Brain microvascular endothelial cell (primary cell): ENCODE data around the gene DENND6B.

Source experiments
- DNase-seq: peaks from one replicate; pipeline ENCODE4 v3.0.0-alpha.2; 2020
- H3K27ac ChIP-seq: fragments of 250-450 bp; sonication (Bioruptor Pico); 2 replicates; pipeline ENCODE4 v1.5.1; 2020; ENCODE audit warnings: mild to moderate bottlenecking, moderate library complexity
- H3K27me3 ChIP-seq: fragments of 250-450 bp; sonication (Bioruptor Pico); replicated peaks from 2 replicates; pipeline ENCODE4 v1.5.1; 2020; ENCODE audit warnings: mild to moderate bottlenecking
- H3K36me3 ChIP-seq: fragments of 250-450 bp; sonication (Bioruptor Pico); replicated peaks from 2 replicates; pipeline ENCODE4 v1.5.1; 2020; ENCODE audit warnings: mild to moderate bottlenecking
- H3K4me3 ChIP-seq: 2 replicates; pipeline ENCODE4 v1.5.1; 2011; ENCODE audit warnings: low read depth, mild to moderate bottlenecking, control low read depth, low read length, moderate library complexity
- CTCF ChIP-seq: IDR thresholded peaks from 2 replicates; pipeline ENCODE4 v1.5.1; 2011; ENCODE audit warnings: low read depth, mild to moderate bottlenecking, moderate library complexity, low read length, control low read depth, inconsistent platforms; ENCODE audit errors: missing control alignments
- in situ Hi-C: cut with HindIII; loops from 2 replicates; pipeline ENCODE4 v1.10.0; 2017; ENCODE audit warnings: low sequenced_read_pairs, low pct_ligation_motif_present

The DENND6B gene

GRCh38 chr22:50280022-50280707, 46.6 kb downstream of the DENND6B start:
- TF ChIP-seq CTCF: no peak
- Histone ChIP-seq H3K27me3 (no peaks in the 10 kb centered on the region), H3K27ac (no peak overlapping the region), H3K4me3 (no peak overlapping the region), H3K36me3 (peaks cover 68% of the 10 kb centered on the region)
- in situ Hi-C loops: no loop called here
- DNase-seq: no peak

GRCh38 chr22:50278956-50279619, 47.7 kb downstream of the DENND6B start:
- H3K27me3 ChIP-seq: no peaks in the 10 kb centered on the region
- no peak for DNase-seq
- peaks cover 74% of the 10 kb centered on the region for H3K36me3 ChIP-seq
- H3K27ac ChIP-seq: no peak overlapping the region
- TF ChIP-seq CTCF: no peak
- in situ Hi-C loops: no loop called here
- H3K4me3 ChIP-seq: no peak overlapping the region

GRCh38 chr22:50278461-50278860, 48.4 kb downstream of the DENND6B start:
- TF ChIP-seq CTCF: no peak
- no peaks in the 10 kb centered on the region for H3K27me3 ChIP-seq
- no peak overlapping the region for H3K27ac ChIP-seq
- in situ Hi-C loops: no loop called here
- H3K4me3 ChIP-seq: no peak overlapping the region
- H3K36me3 ChIP-seq: peaks cover 75% of the 10 kb centered on the region
- DNase-seq: no peak

- TF ChIP-seq CTCF: no peak
- in situ Hi-C loops: no loop called here
- DNase-seq: no peak
- no peak overlapping the region for H3K4me3 ChIP-seq
- H3K36me3 ChIP-seq: peaks cover 70% of the 10 kb centered on the region
- H3K27ac ChIP-seq: no peak overlapping the region
- no peaks in the 10 kb centered on the region for H3K27me3 ChIP-seq
These were observed 49.1 kb downstream of the DENND6B start for GRCh38 chr22:50277761-50278160.

GRCh38 chr22:50276143-50276542, 50.7 kb downstream of the DENND6B start:
- in situ Hi-C loops: no loop called here
- H3K4me3 ChIP-seq: no peak overlapping the region
- no peak overlapping the region for H3K27ac ChIP-seq
- H3K36me3 ChIP-seq: peaks cover 55% of the 10 kb centered on the region
- no peaks in the 10 kb centered on the region for H3K27me3 ChIP-seq
- no peak for DNase-seq
- TF ChIP-seq CTCF: peak; percentile 61
